Neural cell (in vitro differentiated cells): ENCODE data around the gene ME3.

Experiments used
- POLR2AphosphoS5 ChIP-seq: IDR thresholded peaks from 2 replicates; pipeline ENCODE4 v1.6.1; 2012
- TF ChIP-seq, protein P1 (sequence below): fragments of 450-650 bp; IDR thresholded peaks from 2 replicates; pipeline ENCODE4 v1.5.1; 2014; ENCODE audit warnings: antibody characterized with exemption, mild to moderate bottlenecking, moderate library complexity; ENCODE audit not compliant: poor library complexity, severe bottlenecking
- TF ChIP-seq, protein P2 (sequence below): IDR thresholded peaks from 2 replicates; pipeline ENCODE4 v1.6.1; 2012; ENCODE audit warnings: borderline replicate concordance

DNA sequence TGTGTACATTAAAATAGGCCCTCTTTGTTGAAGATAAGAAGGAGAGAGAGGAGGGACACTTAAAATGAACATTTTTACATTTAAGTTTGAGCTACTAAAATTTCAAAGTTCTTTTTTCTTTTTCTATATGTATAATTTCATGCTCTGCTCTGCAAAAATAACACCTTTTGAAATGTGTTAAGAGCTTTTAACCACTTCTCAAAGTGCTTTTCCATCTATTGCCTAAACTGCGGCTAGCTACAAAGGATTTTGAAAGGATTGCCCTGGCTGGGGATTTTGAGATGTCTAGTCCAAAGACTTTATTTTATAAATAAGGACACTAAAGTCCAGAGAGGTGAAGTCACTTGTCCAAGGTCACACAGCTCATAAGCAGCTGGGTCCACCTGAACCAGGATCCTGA lies 159.3 kb downstream of the ME3 start:
- TF ChIP-seq, protein P1, sequence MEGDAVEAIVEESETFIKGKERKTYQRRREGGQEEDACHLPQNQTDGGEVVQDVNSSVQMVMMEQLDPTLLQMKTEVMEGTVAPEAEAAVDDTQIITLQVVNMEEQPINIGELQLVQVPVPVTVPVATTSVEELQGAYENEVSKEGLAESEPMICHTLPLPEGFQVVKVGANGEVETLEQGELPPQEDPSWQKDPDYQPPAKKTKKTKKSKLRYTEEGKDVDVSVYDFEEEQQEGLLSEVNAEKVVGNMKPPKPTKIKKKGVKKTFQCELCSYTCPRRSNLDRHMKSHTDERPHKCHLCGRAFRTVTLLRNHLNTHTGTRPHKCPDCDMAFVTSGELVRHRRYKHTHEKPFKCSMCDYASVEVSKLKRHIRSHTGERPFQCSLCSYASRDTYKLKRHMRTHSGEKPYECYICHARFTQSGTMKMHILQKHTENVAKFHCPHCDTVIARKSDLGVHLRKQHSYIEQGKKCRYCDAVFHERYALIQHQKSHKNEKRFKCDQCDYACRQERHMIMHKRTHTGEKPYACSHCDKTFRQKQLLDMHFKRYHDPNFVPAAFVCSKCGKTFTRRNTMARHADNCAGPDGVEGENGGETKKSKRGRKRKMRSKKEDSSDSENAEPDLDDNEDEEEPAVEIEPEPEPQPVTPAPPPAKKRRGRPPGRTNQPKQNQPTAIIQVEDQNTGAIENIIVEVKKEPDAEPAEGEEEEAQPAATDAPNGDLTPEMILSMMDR = no peak
- TF ChIP-seq, protein P2, sequence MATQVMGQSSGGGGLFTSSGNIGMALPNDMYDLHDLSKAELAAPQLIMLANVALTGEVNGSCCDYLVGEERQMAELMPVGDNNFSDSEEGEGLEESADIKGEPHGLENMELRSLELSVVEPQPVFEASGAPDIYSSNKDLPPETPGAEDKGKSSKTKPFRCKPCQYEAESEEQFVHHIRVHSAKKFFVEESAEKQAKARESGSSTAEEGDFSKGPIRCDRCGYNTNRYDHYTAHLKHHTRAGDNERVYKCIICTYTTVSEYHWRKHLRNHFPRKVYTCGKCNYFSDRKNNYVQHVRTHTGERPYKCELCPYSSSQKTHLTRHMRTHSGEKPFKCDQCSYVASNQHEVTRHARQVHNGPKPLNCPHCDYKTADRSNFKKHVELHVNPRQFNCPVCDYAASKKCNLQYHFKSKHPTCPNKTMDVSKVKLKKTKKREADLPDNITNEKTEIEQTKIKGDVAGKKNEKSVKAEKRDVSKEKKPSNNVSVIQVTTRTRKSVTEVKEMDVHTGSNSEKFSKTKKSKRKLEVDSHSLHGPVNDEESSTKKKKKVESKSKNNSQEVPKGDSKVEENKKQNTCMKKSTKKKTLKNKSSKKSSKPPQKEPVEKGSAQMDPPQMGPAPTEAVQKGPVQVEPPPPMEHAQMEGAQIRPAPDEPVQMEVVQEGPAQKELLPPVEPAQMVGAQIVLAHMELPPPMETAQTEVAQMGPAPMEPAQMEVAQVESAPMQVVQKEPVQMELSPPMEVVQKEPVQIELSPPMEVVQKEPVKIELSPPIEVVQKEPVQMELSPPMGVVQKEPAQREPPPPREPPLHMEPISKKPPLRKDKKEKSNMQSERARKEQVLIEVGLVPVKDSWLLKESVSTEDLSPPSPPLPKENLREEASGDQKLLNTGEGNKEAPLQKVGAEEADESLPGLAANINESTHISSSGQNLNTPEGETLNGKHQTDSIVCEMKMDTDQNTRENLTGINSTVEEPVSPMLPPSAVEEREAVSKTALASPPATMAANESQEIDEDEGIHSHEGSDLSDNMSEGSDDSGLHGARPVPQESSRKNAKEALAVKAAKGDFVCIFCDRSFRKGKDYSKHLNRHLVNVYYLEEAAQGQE = no peak
- no peak for TF ChIP-seq POLR2AphosphoS5
